NCI-H524 treated with DMSO at 0.1 percent for 48 hours (cell line): ENCODE measurements around the gene MAN2A1.
A peak's percentile ranks its signal among the peaks of the same experiment; 100 is the strongest.
"Not testable (repeated sequence)": the region's sequence is repeated elsewhere in the genome, so short reads cannot be mapped to it uniquely, and the experiment has no call there.

ENCODE experiments used
- DNase-seq: peaks from one replicate; lab custom pipeline; 2025; lab: John Stamatoyannopoulos, UW

Gene MAN2A1

DNA sequence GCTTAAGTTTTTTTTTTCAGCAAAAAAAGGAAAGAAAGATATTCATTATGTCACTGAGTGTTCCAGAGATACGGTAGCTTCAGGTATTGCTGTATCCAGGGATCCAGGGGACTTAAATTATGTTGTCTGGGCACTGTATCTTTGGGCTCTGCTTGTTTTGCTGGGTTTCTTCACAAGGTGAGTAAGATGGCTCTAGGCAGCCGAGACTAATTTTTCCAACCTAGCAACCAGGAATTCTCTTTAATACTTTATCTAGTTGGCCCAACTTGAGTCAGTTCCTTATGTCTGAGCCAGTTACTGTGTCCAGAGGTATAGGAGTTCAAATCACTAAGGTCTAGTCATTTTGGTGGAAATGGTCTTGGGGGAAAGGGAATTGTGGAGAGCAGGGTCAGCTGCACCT, 66.0 kb downstream of the MAN2A1 start:
- no peak for DNase-seq

DNA sequence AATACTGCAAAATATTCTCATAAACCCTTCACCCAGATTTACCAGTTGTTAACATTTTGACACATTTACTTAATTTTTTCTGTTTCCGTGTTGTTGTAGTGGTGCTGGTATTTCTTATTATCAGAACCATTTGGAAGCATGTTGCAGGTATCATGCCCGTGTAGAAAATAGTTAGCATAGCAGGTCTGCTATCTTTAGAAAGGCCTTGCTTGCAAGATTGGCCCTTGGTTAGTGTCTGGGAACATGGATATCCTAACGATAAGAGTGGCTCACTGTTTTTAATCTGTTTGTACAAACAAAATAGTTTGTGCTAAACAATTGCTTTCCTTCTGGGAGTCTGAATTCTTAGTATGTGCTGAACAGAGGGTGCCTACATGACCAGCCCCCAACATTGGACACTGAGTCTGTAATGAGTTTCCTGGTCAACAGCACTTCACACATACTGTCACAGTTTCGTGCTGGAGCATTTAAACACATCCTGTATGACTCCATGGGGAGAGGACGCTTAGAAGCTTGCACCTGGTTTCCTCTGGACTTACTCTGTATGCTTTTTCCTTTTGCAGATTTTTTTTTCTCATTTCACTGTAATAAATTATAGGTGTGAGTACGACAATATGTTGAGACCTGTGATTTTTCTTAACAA, 66.9 kb downstream of the MAN2A1 start:
- no peak for DNase-seq

DNA sequence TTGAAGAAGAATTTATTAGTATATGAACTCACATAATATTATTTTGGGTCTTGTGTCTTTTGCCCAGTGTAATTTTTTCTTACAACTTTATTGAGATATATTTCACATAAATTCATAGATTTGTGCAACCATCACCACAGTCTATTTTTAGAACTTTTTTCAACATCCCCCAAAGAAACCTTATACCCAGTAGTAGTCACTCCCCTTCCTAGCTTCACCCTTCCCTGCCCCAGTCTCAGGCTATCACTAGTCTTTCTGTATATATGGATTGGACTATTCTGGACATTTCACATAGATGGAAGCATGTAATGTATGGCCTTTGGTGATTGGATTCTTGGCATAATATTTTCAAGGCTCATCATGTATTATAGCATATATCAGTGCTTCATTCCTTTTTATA, 67.8 kb downstream of the MAN2A1 start:
- no peak for DNase-seq

DNA sequence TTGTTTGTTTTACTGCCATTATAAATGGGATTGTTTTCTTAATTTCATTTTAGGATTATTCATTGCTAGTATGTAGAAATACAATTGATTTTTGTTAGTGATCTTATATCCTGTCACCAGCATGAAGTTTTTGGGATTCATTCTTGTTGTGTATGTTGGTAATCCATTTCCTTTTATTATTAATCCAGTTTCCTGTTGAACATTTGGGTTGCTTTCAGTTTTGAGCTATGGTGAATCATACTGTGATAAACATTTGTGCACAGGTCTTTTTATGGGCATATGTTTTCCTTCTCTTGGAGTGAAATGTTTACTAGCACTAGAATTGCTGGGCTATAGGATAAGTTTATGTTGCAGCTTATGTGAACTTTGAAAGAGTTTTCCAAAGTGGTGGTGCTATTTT, 69.6 kb downstream of the MAN2A1 start:
- no peak for DNase-seq

DNA sequence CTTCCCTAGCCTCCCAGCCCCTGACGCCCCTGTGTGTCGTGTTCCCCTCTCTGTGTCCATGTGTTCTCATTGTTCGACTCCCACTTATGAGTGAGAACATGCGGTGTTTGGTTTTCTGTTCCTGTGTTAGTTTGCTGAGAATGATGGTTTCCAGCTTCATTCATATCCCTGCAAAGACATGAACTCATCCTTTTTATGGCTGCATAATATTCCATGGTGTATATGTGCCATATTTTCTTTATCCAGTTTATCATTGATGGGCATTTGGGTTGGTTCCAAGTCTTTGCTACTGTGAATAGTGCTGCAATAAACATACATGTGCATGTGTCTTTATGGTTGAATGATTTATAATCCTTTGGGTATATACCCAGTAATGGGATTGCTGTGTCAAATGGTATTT, 70.4 kb downstream of the MAN2A1 start:
- DNase-seq, result not testable (repeated sequence)

DNA sequence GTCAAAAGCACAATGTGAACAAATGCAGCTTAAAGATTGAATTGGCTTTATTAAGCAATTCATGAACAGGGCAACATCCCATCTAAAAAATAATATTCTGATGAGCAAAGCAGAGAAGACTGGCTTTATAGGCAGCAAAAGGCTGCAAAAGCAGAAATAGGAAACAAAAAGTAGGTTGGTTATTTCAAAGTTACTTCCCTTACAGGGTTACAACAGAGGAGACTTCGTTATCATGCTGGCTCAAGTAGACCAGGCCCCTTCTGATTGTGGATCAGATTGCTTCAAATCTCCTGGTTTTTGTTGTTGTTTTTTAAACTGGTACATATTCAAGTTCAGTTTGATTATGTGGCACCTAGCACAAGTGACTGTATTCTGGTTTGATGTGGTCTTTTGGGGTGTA, 73.1 kb downstream of the MAN2A1 start:
- no peak for DNase-seq

DNA sequence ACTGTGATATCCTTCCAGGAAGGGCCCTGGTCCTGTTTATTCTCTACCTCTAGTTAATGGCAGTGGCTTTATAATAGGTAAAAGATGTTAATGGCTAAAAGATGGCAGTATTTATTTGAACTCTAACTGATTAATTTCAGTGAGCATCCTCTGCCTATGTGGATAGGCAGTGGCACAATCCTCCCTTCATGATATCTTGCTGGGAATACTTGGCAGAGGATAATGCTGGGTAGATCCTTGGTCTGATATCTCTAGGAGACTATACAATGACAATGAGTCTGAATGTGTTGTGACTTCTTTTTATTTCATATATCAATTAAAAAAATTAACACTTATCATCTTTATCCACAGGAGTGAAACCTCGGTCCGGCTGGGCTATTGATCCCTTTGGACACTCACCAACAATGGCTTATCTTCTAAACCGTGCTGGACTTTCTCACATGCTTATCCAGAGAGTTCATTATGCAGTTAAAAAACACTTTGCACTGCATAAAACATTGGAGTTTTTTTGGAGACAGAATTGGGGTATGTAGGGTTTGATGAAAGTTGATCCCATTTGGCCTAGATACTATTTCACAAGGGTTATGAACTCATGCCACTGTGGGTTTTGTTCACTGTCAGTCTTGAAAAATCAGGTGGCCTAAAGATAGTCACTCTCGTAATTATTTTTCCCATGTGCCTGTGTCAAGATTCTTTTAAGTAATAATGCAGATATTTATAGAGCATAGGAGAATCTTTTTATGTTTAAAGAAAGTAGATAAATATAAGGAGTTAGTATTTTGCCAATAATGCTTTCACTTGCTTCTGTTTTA, 77.7 kb downstream of the MAN2A1 start:
- no peak for DNase-seq

DNA sequence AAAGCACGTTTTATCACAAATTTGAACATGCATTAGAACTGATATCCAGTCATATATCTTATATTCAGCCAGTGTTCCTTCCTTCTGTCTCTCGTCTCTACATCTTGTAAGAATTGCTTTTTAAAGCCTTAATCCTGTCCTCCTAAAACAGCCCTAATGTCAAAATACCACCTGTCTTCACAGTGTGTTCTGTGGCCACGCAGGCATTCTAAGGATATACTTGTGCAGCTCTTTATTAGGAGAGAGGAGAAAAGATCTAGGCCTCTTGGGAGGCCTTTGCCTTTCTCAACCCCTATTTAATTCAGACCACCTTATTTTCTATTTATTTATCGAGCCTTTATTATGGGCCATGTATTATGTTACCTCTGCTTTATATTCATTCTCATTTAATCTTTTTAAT, 78.3 kb downstream of the MAN2A1 start:
- DNase-seq, result peak; percentile 52

DNA sequence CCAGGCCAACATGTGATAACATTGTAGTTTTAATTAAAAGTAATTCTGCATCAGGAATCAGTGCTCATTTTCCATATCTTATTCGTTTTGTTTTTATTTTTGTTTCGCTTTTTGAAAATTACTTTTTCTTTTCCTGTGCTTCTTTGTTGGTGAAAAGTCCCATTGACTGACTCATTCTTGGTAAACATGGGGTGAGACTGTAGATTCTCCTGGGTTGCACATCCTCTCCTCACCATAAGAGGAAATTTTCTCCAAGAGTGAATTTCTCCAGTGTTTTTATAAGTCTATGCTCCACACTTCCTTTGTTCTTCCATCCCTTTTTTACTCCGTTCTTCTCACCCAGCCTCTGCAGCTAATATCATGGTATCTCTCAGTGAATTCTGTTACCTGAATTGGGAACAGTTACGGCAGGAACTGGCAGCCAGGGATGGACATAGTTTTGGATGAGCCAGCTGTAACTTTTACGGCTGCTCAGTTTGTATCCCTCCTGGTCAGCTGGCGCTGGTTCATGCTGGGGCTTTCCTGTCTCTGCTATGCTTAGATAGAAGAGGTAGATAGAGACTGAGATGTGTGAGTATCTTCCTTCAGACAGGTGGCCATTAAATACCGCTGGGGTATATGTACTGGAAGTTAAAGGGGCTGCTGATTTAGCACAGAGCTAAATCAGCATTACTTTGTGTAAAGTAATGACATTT, 80.0 kb downstream of the MAN2A1 start:
- no peak for DNase-seq

DNA sequence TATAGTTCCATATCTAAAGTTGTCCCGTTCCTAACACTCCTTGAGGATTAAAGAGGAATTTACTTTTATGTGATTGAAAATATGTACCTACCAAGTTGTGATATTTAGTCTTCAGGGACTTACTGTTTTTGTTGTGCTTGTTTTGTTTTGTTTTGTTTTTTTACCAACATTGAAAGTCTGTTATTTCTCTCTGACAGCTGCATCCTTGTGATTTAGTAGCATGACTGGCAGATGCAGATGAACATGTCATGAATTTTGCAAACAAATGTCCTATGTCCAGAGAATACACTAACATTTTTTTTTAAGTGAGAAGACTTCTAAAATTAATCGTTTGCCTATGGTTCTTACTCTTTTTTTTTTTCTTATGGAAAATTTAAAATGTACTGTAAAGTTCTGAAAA, 85.4 kb downstream of the MAN2A1 start:
- DNase-seq, result no peak

DNA sequence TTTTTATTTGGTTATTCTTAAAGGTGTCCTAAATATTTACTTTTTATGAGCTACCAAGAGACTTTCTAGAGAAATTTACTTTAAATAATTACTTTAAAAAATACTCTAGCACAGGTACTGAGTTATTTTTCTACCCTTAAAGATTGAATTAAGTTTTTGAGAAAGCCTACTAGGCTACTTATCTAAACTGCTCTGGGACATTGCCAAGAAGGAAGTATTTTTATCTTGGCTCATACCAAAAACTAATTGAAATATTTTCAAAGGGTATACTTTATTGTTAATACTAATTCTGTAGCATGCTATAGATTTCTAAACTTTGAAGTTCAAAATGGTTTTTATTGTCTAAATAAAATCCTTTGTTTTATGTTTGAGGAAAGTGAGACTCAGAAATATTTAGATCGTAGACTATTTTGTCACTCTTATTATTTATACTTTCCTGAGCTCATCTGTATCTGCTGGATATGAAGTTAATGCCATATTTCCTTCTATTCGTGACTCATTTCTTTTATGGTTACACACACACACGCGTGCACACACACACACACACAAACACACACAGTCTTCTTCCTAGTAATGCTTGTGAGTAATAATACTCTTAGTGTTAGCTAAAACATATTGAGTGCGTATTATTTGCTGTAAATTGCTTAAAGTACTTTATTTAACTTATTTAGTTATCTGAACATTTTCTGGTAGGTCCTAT, 89.5 kb downstream of the MAN2A1 start:
- DNase-seq, result no peak

DNA sequence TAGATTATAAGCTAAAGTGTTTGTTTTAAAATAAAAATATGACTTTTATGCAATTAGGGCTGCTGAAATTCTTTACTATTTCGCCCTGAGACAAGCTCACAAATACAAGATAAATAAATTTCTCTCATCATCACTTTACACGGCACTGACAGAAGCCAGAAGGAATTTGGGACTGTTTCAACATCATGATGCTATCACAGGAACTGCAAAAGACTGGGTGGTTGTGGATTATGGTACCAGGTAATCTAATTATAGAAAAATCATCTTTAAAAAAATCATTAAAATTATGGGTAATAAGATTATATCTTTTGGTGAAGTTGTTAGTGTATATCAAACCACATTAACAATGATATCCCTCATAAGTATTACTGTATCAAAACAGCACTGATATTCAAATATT, 95.0 kb downstream of the MAN2A1 start:
- no peak for DNase-seq

DNA sequence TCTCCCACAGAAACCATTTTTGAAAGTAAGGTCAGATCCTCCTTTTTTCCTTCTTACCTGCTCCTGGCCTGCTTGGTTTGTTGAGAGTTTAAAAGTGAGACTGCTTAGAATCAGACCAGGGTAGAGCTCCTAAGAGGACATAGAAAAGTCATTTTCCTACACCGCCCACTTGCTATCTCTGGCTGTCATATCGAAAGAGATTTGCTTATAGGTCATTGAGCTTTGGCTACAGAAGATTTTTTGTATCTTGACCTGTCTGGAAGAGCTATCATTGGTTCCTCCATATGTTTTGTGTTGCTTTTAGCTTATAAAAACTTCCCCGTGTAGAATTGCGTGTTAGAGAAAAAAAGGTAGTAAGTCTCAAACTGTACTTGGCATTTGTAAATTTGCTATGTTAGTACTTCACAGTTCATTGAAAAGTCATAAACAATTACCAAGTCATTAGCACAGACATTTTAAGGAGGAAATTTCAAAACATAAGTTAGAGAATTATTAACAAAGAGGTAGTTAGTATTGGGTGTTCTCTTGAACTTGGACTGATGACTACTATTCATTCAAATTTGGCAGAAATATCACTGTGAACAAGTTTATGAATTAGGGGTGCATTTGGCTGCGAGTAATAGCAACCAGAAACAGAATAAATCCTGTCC, 96.6 kb downstream of the MAN2A1 start:
- DNase-seq, result no peak

DNA sequence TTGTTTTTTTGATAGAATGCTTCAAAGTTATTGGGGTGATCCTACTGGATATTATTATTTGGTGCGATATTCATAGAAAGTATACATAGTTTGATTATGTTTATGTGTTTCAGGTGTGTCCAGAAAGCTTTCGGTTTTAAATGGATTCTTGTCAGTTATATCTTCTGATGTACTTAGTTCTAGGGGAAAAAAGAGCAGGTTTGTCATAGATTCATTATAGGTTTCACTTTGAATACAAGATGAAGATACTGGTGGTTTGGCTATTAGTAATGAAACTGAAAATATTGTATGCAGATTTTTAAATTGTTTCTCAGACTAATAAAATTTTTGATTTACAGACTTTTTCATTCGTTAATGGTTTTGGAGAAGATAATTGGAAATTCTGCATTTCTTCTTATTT, 98.9 kb downstream of the MAN2A1 start:
- no peak for DNase-seq

DNA sequence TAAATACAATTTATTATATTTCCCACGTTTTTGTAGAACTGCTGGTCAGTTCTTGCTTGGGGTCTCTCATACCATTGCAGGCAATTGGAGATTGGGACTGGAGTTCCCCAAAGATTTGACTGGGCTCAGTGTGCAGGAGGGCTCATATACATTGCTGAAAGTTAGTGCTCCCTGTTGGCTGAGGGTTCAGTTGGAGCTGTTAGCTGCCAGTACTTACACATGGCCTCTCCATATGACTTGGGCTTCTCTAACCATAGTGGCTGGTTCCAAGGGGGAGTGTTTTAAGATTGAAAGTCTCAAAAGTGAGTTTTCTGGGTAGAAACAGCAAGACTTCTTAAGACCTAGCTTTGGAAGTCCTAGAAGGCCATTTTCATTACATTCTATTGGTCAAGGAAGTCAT, 102.9 kb downstream of the MAN2A1 start:
- DNase-seq, result no peak

DNA sequence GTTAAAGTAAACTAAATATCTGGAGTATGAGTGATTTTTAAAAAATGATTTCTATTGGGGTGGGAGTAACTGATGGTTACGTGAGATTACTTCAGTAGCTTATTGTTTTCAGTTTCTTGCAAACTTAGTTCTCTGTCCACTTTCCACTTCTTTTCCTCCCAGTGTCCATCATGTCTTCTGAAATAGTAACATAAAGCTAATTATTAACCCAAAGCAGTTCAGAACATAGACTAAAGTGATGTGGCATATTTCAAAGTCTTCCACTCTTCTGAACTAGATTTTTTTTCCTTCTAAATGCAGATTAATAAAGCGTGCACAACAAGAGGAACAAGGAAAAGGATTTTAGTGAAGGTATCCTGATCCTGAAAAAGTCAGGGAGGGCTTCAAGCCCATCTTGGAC, 114.1 kb downstream of the MAN2A1 start:
- no peak for DNase-seq

DNA sequence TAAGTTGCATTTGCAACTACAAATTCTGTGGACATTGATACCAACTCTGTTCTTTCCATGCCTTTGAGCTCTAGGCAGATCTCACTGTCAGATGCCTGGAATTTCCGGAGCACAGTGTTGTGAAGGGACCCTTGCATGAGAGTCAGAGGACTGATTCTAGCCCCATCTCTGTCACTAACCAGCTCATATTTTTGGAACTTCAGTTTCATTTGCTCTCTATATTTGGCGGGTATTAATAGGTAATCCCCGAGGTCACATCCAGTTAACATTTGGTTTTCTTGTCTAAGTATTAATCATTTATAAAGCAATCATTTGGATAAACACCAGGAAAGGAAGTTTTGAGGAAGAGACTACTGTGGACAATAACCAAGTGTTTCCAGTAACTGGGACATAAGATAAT, 115.7 kb downstream of the MAN2A1 start:
- no peak for DNase-seq

DNA sequence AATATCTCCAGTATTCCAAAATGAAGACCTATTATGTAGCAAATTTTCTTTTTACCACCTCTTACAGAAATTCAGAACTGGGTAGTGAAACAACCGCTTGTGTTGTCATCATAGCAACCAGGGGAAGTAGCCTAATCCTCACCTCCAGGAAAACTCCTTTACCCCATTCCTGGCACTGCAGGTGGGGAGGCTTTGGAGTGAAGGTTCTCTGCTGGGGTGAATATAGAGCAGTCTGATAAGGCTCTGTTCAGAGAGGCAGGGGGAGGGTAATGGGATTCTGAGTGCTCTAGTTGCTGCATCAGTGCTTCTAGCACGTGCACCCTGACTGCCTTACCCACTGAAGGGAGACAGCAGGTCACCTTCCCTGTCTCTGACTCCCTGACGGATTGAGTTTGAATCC, 116.2 kb downstream of the MAN2A1 start:
- DNase-seq, result no peak

DNA sequence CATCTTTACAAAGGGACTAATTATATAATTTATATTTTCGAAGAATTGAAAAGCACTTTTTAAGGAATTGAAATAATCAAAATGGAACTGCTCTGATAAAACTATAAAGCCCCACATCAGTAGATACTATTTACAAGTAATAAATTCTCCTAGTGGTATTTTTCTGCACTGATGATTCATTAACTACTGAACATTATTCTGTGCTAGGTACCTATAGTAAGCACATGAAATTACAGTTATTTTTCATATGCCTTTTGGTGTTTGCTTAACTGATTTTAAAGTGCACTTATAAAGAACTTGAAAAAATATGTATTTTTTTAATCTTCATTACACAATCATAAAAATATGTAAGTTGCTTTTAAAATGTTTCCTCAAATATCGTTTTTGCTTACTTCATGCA, 123.0 kb downstream of the MAN2A1 start:
- DNase-seq, result no peak

DNA sequence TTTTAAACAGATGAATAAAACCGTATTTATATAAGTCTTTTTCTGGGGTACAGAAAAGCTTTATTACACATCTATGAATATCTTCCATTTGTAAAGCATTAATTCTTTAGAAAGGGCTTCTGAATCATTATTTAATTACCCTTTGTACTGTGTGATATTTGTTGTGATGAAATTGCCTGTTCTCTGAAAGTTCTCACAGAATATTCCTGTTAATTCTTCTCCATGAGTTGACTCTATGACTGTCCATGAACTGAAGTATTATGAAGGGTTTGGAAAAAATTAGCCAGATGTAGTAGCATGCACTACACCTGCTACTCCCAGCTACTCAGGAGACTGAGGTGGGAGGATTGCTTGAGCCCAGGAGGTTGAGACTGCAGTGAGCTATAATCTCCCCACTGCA, 127.0 kb downstream of the MAN2A1 start:
- no peak for DNase-seq

DNA sequence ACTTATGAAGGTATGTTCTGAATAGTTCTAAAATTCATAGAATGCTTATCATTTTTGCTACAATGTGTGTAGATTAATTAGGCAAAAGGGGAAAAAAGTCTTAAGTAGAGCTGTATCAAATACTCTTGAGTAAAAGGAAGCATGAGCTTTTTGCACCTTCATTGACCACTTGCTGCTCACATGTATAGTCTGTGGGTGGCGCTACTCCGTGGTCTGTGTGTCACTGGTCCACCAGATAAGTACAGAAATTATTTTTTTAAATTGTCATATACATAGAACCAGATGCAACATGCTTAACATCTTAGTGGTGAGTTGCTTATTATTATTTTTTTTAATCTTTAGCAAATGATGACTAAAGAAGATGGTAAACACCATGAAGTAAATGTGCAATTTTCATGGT, 130.2 kb downstream of the MAN2A1 start:
- no peak for DNase-seq

DNA sequence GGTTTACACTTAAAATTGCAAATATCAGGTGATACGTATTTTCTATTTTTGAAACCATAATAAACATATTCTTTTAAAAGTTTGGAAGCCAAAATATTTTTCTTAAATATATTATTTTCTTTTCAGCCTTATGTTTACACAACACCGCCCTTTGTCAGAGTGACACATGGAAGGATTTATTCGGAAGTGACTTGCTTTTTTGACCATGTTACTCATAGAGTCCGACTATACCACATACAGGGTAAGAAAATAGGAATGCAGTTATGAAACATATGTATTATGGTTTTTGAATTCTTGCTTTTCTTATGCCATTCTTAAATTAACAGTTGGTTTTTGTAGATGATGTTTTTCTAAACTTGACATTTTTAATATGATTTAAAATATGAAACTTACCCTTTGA, 133.9 kb downstream of the MAN2A1 start:
- DNase-seq, result no peak
